ENCODE data around the gene GBA3. TPM values are rescaled to one million over a fixed set of nuclear protein-coding genes. Genes with fewer than 3 reads are reported as not detected.

Gene GBA3
- total and polyA plus RNA-seq, 2 of the 8 experiments (the other 6 are each of a cell fraction or from before 2014, with no cell fraction given), result not detected

GRCh38 chr4:22676063-22676462, 16.7 kb upstream of the GBA3 start:
- Histone ChIP-seq H2BK5ac (ENCODE audit: low read depth, low read length) (no peak overlapping the region), H3K9ac (replicated peaks in 1 of 4; ENCODE audit: extremely low read depth in 1 of 4, low read depth in 3 of 4, low read length in 3 of 4) (no peak overlapping the region), H3K4me1 (replicated peaks in 1 of 4; ENCODE audit: control insufficient read depth in 3 of 4, insufficient read depth in 4 of 4, low read length in 3 of 4) (no peaks in the 10 kb centered on the region), H3K36me3 (ENCODE audit: control insufficient read depth in 2 of 4, insufficient read depth in 4 of 4, low read length in 3 of 4) (no peaks in the 10 kb centered on the region), H3K4me2 (ENCODE audit: insufficient read depth in 1 of 2, low read depth in 2 of 2, low read length in 2 of 2) (no peak overlapping the region), H3K27ac (ENCODE audit: low read depth, low read length) (no peak overlapping the region), H4K5ac (ENCODE audit: insufficient read length, low read depth, low read length) (no peak overlapping the region), H2BK120ac (replicated peaks; ENCODE audit: low read depth, low read length) (no peak overlapping the region), H2AFZ (ENCODE audit: low read length) (no peak overlapping the region), H3K14ac (ENCODE audit: insufficient read length) (no peak overlapping the region), H3K9me3 (ENCODE audit: insufficient read depth in 2 of 2, low read depth in 1 of 2, low read length in 1 of 2) (no peaks in the 10 kb centered on the region), H3K56ac (replicated peaks; ENCODE audit: insufficient read length, low read depth, low read length) (no peak overlapping the region), H3K79me2 (ENCODE audit: control insufficient read depth in 1 of 2, insufficient read depth in 2 of 2, low read length in 2 of 2) (no peaks in the 10 kb centered on the region), H3K79me1 (ENCODE audit: low read depth, low read length) (no peaks in the 10 kb centered on the region), H4K20me1 (replicated peaks in 1 of 2; ENCODE audit: control insufficient read depth in 1 of 2, insufficient read depth in 2 of 2, low read length in 2 of 2) (no peaks in the 10 kb centered on the region), H2BK20ac (ENCODE audit: low read length) (no peak overlapping the region), H2BK15ac (ENCODE audit: low read length) (no peak overlapping the region), H2AK5ac (ENCODE audit: low read depth, low read length) (no peak overlapping the region), H2BK12ac (ENCODE audit: low read depth, low read length) (no peak overlapping the region), H4K8ac (ENCODE audit: extremely low read depth, insufficient read depth, low read length) (no peak overlapping the region), H3K23me2 (ENCODE audit: low read depth, low read length) (no peaks in the 10 kb centered on the region), H3K23ac (ENCODE audit: insufficient read length) (no peak overlapping the region), H3K18ac (ENCODE audit: extremely low read depth, low read length) (no peak overlapping the region), H4K91ac (replicated peaks; ENCODE audit: insufficient read length, low read length) (no peak overlapping the region), H3K4me3 (ENCODE audit: extremely low read depth in 1 of 4, insufficient read depth in 2 of 4, low read depth in 3 of 4, low read length in 4 of 4) (no peak overlapping the region), H3K27me3 (replicated peaks in 1 of 4; ENCODE audit: control insufficient read depth in 3 of 4, extremely low read depth in 1 of 4, insufficient read depth in 3 of 4, low read length in 3 of 4) (peaks cover 0 to 1% (median 0%) of the 10 kb centered on the region in 4 experiments; a peak in 1 of 7 replicates), H3K4ac (replicated peaks; ENCODE audit: insufficient read length, low read depth, low read length) (no peak overlapping the region)
- ChIA-PET POLR2A (ENCODE audit: partially characterized antibody) (no interaction called here), CTCF (ENCODE audit: partially characterized antibody) (interaction anchor here (1.3 kb wide), 1 partner anchor 339 kb away, joined by 3 read pairs; no protein-coding TSS in a partner anchor)
- 84% methylated on average over 1 of the region's 1 CpG; no CpG with 5 or more reads in 1 of the 2 experiments for WGBS, 2 experiments (ENCODE audit: extremely low coverage in 1 of 2, insufficient coverage in 1 of 2, insufficient read length in 1 of 2, insufficient replicate concordance in 2 of 2, low coverage in 1 of 2, low lambda C conversion rate in 2 of 2, missing lambda C conversion rate in 1 of 2)
- DNase-seq (ENCODE audit: low read depth in 1 of 2, low spot score in 2 of 2) (no peak), FAIRE-seq (no peak)
- TF ChIP-seq ASH2L (IDR thresholded peaks at IDR 0.05; ENCODE audit: low read length) (no peak), SUZ12 (IDR thresholded peaks at IDR 0.05; ENCODE audit: low read length) (no peak), EGR1 (IDR thresholded peaks at IDR 0.05; ENCODE audit: borderline replicate concordance, low read depth, low read length) (no peak), RBBP5 (IDR thresholded peaks at IDR 0.05; ENCODE audit: borderline replicate concordance, low read depth, low read length) (no peak), PHF8 (conservative IDR thresholded peaks at IDR 0.05; ENCODE audit: low read depth, low read length) (no peak), SP2 (IDR thresholded peaks at IDR 0.05; ENCODE audit: low read length) (no peak), MAFK (IDR thresholded peaks at IDR 0.05; ENCODE audit: low read depth, low read length) (no peak), CTCF (IDR thresholded peaks at IDR 0.05; ENCODE audit: control extremely low read depth in 1 of 3, insufficient read depth in 1 of 3, low read depth in 1 of 3, low read length in 3 of 3) (no peak), GTF2F1 (IDR thresholded peaks at IDR 0.05; ENCODE audit: borderline replicate concordance, low read depth, low read length) (no peak), TAF7 (optimal IDR thresholded peaks at IDR 0.05; ENCODE audit: borderline replicate concordance, low read depth, low read length) (no peak), TEAD4 (IDR thresholded peaks at IDR 0.05; ENCODE audit: low read depth, low read length) (no peak)
- TF ChIP-seq, protein P1, sequence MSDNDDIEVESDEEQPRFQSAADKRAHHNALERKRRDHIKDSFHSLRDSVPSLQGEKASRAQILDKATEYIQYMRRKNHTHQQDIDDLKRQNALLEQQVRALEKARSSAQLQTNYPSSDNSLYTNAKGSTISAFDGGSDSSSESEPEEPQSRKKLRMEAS (IDR thresholded peaks at IDR 0.05), result no peak
